H9 (cell line): Measurements from ENCODE around the gene SLC16A11. TPM values are rescaled to one million over a fixed set of nuclear protein-coding genes. Genes with fewer than 3 reads are reported as not detected.
A peak's percentile ranks its signal among the peaks of the same experiment; 100 is the strongest.

Experiments used
- DNase-seq: peaks from one replicate; pipeline ENCODE4 v3.0.0-alpha.2; 2017
- H2AFZ ChIP-seq: one replicate; pipeline ENCODE4 v1.6.1; 2013; ENCODE audit warnings: mild to moderate bottlenecking, low read length, control low read depth, moderate library complexity
- H2AK5ac ChIP-seq: 2 replicates; pipeline ENCODE4 v1.6.1; 2013; ENCODE audit warnings: low read length, control low read depth, mixed read lengths; ENCODE audit not compliant: insufficient read length
- H2BK120ac ChIP-seq: one replicate; pipeline ENCODE4 v1.6.1; 2013; ENCODE audit warnings: low read depth, mild to moderate bottlenecking, low read length, control low read depth, inconsistent platforms; ENCODE audit not compliant: poor library complexity, severe bottlenecking
- H2BK12ac ChIP-seq: 2 replicates; pipeline ENCODE4 v1.6.1; 2013; ENCODE audit warnings: low read length, control low read depth, mixed read lengths, low read depth; ENCODE audit not compliant: insufficient read length
- H2BK15ac ChIP-seq: 2 replicates; pipeline ENCODE4 v1.6.1; 2013; ENCODE audit warnings: low read depth, low read length, control low read depth
- H2BK20ac ChIP-seq: one replicate; pipeline ENCODE4 v1.6.1; 2013; ENCODE audit warnings: low read depth, mild to moderate bottlenecking, low read length, control low read depth, inconsistent platforms; ENCODE audit not compliant: poor library complexity, severe bottlenecking
- H2BK5ac ChIP-seq: 2 replicates; pipeline ENCODE4 v1.6.1; 2013; ENCODE audit warnings: low read length, control low read depth, mixed read lengths; ENCODE audit not compliant: insufficient read length
- H3K14ac ChIP-seq: 2 replicates; pipeline ENCODE4 v1.6.1; 2013; ENCODE audit warnings: low read length, control low read depth; ENCODE audit not compliant: insufficient read depth
- H3K18ac ChIP-seq: 2 replicates; pipeline ENCODE4 v1.6.1; 2013; ENCODE audit warnings: low read depth, mild to moderate bottlenecking, mixed read lengths, low read length, control low read depth; ENCODE audit not compliant: insufficient read length
- H3K23ac ChIP-seq: 2 replicates; pipeline ENCODE4 v1.6.1; 2013; ENCODE audit warnings: low read length, control low read depth, mixed read lengths, low read depth; ENCODE audit not compliant: insufficient read length
- H3K23me2 ChIP-seq: 2 replicates; pipeline ENCODE4 v1.6.1; 2013; ENCODE audit warnings: low read depth, mild to moderate bottlenecking, mixed read lengths, low read length, control low read depth; ENCODE audit not compliant: insufficient read length, poor library complexity, severe bottlenecking
- H3K27ac ChIP-seq: 2 replicates; pipeline ENCODE4 v1.5.1; 2013; ENCODE audit warnings: low read length, control low read depth, mixed read lengths, low read depth; ENCODE audit not compliant: insufficient read length
- H3K27me3 ChIP-seq: 2 replicates; pipeline ENCODE4 v1.6.1; 2013; ENCODE audit warnings: low read length, control low read depth, inconsistent platforms; ENCODE audit not compliant: insufficient read depth
- H3K4ac ChIP-seq: 2 replicates; pipeline ENCODE4 v1.6.1; 2013; ENCODE audit warnings: low read depth, mild to moderate bottlenecking, control low read depth, inconsistent platforms, low read length, moderate library complexity
- H3K4me1 ChIP-seq: 2 replicates; pipeline ENCODE4 v1.6.1; 2013; ENCODE audit warnings: low read length, control low read depth, inconsistent platforms; ENCODE audit not compliant: insufficient read depth
- H3K4me2 ChIP-seq: 2 replicates; pipeline ENCODE4 v1.6.1; 2013; ENCODE audit warnings: low read length, control low read depth, mixed read lengths; ENCODE audit not compliant: insufficient read length, insufficient read depth
- H3K56ac ChIP-seq: 2 replicates; pipeline ENCODE4 v1.6.1; 2013; ENCODE audit warnings: low read depth, mild to moderate bottlenecking, mixed read lengths, low read length, control low read depth; ENCODE audit not compliant: insufficient read length
- H3K79me1 ChIP-seq: 2 replicates; pipeline ENCODE4 v1.6.1; 2013; ENCODE audit warnings: low read depth, mild to moderate bottlenecking, moderate library complexity, low read length, control low read depth, inconsistent platforms; ENCODE audit not compliant: insufficient read depth, poor library complexity, severe bottlenecking
- H3K79me2 ChIP-seq: 2 replicates; pipeline ENCODE4 v1.6.1; 2013; ENCODE audit warnings: low read length, control low read depth, inconsistent platforms; ENCODE audit not compliant: insufficient read depth
- H3K9ac ChIP-seq: 2 replicates; pipeline ENCODE4 v1.6.1; 2013; ENCODE audit warnings: low read length, control low read depth, mixed read lengths; ENCODE audit not compliant: insufficient read length; ENCODE audit errors: extremely low read depth
- H3K9me3 ChIP-seq: one replicate; pipeline ENCODE4 v1.6.1; 2013; ENCODE audit warnings: low read depth, low read length, inconsistent platforms; ENCODE audit not compliant: control insufficient read depth
- H3T11ph ChIP-seq: one replicate; pipeline ENCODE4 v1.6.1; 2013; ENCODE audit warnings: mild to moderate bottlenecking, low read length, control low read depth, inconsistent platforms
- H4K20me1 ChIP-seq: one replicate; pipeline ENCODE4 v1.6.1; 2013; ENCODE audit not compliant: control insufficient read depth, insufficient read length, insufficient read depth
- H4K5ac ChIP-seq: 2 replicates; pipeline ENCODE4 v1.6.1; 2013; ENCODE audit warnings: low read depth, mild to moderate bottlenecking, mixed read lengths, low read length, control low read depth; ENCODE audit not compliant: insufficient read length
- H4K8ac ChIP-seq: replicated peaks from 2 replicates; pipeline ENCODE4 v1.6.1; 2013; ENCODE audit warnings: low read length, control low read depth, mixed read lengths, low read depth; ENCODE audit not compliant: insufficient read length
- H4K91ac ChIP-seq: 2 replicates; pipeline ENCODE4 v1.6.1; 2013; ENCODE audit warnings: low read depth, mild to moderate bottlenecking, moderate library complexity, mixed read lengths, low read length, control low read depth; ENCODE audit not compliant: insufficient read length
- H3K27ac Mint-ChIP-seq, 3 experiments: 2 replicates in 2 of 3; 3 replicates in 1 of 3; pipeline ENCODE4 v1.8.0; 2020 to 2021; ENCODE audit warnings: mixed read lengths in 3 of 3, mild to moderate bottlenecking in 1 of 3, moderate library complexity in 1 of 3
- H3K27me3 Mint-ChIP-seq: 2 replicates; pipeline ENCODE4 v1.8.0; 2021; ENCODE audit warnings: low read depth, mild to moderate bottlenecking, moderate library complexity, mixed read lengths
- H3K36me3 Mint-ChIP-seq, 3 experiments: 2 replicates in 2 of 3; 3 replicates in 1 of 3; pipeline ENCODE4 v1.8.0; 2020 to 2021; ENCODE audit warnings: low read depth in 3 of 3, mixed read lengths in 3 of 3; ENCODE audit not compliant: insufficient read depth in 1 of 3
- H3K4me1 Mint-ChIP-seq, 2 experiments: 2 replicates each; pipeline ENCODE4 v1.8.0; 2020; ENCODE audit warnings: mixed read lengths in 2 of 2
- H3K4me3 Mint-ChIP-seq, 2 experiments: 2 replicates in 1 of 2; 3 replicates in 1 of 2; pipeline ENCODE4 v1.8.0; 2020 to 2021; ENCODE audit warnings: mild to moderate bottlenecking in 2 of 2, mixed read lengths in 2 of 2, moderate library complexity in 1 of 2
- H3K9me3 Mint-ChIP-seq, 2 experiments: 2 replicates in 1 of 2; 3 replicates in 1 of 2; pipeline ENCODE4 v1.8.0; 2020; ENCODE audit warnings: mild to moderate bottlenecking in 2 of 2, mixed read lengths in 2 of 2, moderate library complexity in 1 of 2
- WGBS: extraction: QIAGEN DNeasy Blood & Tissue Kit; methylation state at CpG from one replicate; pipeline ENCODE4 v1.1.7; 2013; ENCODE audit warnings: missing lambda C conversion rate, low lambda C conversion rate, mixed read lengths; ENCODE audit not compliant: insufficient read length; ENCODE audit errors: extremely low coverage; 5-methylcytosine and 5-hydroxymethylcytosine counted together
- total RNA-seq: library from RNA; stranded (reverse); gene quantifications from 2 replicates; pipeline ENCODE4 v1.2.1, GENCODE V29; 2021
- TF ChIP-seq, protein P1 (sequence below): fragments of 200-600 bp; sonication (generic); conservative IDR thresholded peaks from 3 replicates; pipeline ENCODE4 v1.8.0; 2021; ENCODE audit warnings: antibody characterized with exemption, mild to moderate bottlenecking

The SLC16A11 gene
- total RNA-seq, 1 experiment from 2014 or later: 0.13 TPM

DNA sequence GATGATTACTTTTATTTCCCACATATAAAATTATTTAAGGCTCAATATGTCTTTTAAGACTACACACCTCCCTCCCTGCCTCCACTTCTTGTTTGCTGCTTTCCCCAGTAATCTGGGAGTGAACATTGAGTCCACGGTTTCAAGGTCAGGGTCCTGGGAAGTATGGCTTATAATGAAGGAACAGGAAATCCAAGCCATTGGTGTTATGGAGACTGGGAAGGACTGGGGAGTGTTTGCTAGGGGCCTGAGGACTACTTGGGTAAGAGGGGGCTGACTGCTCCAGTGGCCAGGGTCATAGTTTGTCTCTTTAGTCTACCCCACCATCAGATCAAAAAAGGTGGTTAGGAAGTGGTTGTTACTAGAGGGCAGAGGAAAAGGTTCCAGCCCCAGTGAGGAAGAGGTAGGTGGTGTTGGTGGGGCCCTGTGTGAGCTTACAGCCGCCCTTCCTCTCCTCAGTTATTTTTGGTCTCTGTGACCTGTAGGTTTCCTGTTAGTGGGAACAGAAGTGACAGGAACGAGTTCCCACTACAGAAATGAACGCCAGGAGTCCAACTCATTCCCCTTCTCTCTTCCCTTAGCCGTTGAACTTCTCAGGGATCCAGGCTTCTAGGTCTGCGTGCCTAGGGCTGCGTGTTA is 8.8 kb downstream of the SLC16A11 start:
- no peak overlapping the region for H2BK5ac ChIP-seq

More for the DNA sequence above, 8.8 kb downstream of the SLC16A11 start:
- Histone ChIP-seq H3K27ac (no peak overlapping the region), H2BK12ac (no peak overlapping the region), H3K79me2 (no peaks in the 10 kb centered on the region), H2AK5ac (no peak overlapping the region), H3K9ac (peak overlapping the region; percentile 41), H2BK20ac (no peak overlapping the region), H3T11ph (no peak overlapping the region), H3K27me3 (no peaks in the 10 kb centered on the region), H3K4me2 (peak overlapping the region; percentile 80), H2BK15ac (no peak overlapping the region), H3K79me1 (no peaks in the 10 kb centered on the region), H3K14ac (no peak overlapping the region), H4K91ac (no peak overlapping the region), H2BK120ac (no peak overlapping the region), H2AFZ (no peak overlapping the region), H4K5ac (no peak overlapping the region), H3K18ac (no peak overlapping the region), H3K4me1 (no peaks in the 10 kb centered on the region; the same call in 1 of the 2 replicates), H3K4ac (no peak overlapping the region), H3K56ac (no peak overlapping the region), H4K20me1 (no peaks in the 10 kb centered on the region), H3K9me3 (no peaks in the 10 kb centered on the region), H3K23me2 (peaks cover 15% of the 10 kb centered on the region), H3K23ac (no peak overlapping the region), H4K8ac (no peak overlapping the region)
- peak overlapping the region; percentile 80 to 86 (median 86); a peak in 5 of 7 replicates for H3K27ac Mint-ChIP-seq
- no peak for DNase-seq
- peaks cover 3 to 9% (median 5%) of the 10 kb centered on the region in 3 experiments; a peak in 6 of 7 replicates for H3K36me3 Mint-ChIP-seq
- TF ChIP-seq, protein P1, sequence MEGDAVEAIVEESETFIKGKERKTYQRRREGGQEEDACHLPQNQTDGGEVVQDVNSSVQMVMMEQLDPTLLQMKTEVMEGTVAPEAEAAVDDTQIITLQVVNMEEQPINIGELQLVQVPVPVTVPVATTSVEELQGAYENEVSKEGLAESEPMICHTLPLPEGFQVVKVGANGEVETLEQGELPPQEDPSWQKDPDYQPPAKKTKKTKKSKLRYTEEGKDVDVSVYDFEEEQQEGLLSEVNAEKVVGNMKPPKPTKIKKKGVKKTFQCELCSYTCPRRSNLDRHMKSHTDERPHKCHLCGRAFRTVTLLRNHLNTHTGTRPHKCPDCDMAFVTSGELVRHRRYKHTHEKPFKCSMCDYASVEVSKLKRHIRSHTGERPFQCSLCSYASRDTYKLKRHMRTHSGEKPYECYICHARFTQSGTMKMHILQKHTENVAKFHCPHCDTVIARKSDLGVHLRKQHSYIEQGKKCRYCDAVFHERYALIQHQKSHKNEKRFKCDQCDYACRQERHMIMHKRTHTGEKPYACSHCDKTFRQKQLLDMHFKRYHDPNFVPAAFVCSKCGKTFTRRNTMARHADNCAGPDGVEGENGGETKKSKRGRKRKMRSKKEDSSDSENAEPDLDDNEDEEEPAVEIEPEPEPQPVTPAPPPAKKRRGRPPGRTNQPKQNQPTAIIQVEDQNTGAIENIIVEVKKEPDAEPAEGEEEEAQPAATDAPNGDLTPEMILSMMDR: no peak
- WGBS: no CpG with 5 or more reads among the region's 7 CpGs
- peaks cover 20 to 24% of the 10 kb centered on the region in 2 experiments for H3K4me1 Mint-ChIP-seq
- peak overlapping the region; percentile 91 to 95 for H3K4me3 Mint-ChIP-seq
- peaks cover 30% of the 10 kb centered on the region for H3K27me3 Mint-ChIP-seq
- H3K9me3 Mint-ChIP-seq: no peaks in the 10 kb centered on the region
